Measurements from ENCODE around the gene CHMP3. TPM values are rescaled to one million over a fixed set of nuclear protein-coding genes. Genes with fewer than 3 reads are reported as not detected.
"Not testable (repeated sequence)": the region's sequence is repeated elsewhere in the genome, so short reads cannot be mapped to it uniquely, and the experiment has no call there.

The CHMP3 gene
- total RNA-seq: 38.0 and 40.8 TPM in 2 replicates

- intact Hi-C loops (cut with micrococcal nuclease): loop anchor here (1.0 to 10.0 kb wide), 13 partner anchors 10 to 1211 kb away; partner anchors contain the start of genes C2orf68, ELMOD3, IMMT and MRPL35
Observed at GRCh38 chr2:86562922-86563649, at the start of gene CHMP3. Gene CHMP3 (minus strand): TSS chr2:86563443. CDS start chr2:86563348, 95 bp downstream.

DNA sequence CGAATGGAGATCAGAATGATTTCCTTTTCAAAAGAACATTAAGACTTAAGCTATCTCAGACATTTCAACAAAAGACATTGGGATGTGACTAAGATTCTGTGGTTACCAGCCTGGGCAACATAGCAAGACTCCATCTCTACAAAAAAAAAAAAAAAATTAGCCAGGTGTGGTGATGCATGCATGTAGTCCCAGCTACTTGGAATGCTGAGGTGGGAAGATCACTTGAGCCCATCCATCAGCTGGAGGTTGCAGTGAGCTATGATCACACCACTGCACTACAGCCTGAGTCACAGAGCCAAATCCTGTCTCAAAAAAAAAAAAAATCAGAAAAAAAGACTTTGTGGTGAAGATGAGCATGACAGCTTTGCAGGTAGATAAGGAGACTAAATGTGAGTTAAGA lies 47.6 kb upstream of the CHMP3 start:
- intact Hi-C loops (cut with micrococcal nuclease): no loop called here

GRCh38 chr2:86608832-86609410 lies 45.7 kb upstream of the CHMP3 start:
- intact Hi-C loops (cut with micrococcal nuclease): no loop called here

GRCh38 chr2:86603905-86604304 lies 40.7 kb upstream of the CHMP3 start:
- intact Hi-C loops (cut with micrococcal nuclease): no loop called here

GRCh38 chr2:86598966-86599365 lies 35.7 kb upstream of the CHMP3 start:
- intact Hi-C loops (cut with micrococcal nuclease): no loop called here

DNA sequence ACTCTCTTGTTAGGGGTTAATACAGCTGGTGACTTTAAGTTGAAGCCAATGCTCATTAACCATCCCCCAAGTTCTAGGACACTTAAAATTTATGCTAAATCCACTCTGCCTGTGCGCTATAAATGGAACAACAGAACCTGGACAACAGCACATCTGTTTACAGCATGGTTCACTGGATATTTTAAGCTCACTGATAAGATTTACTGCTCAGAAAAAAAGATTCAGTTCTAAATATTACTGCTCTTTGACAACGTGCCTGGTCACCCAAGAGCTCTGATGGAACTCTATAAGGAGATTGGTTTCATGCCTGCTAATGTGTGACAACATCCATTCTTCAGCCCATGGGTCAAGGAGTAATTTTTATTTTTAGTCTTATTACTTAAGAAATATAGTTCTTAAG lies 32.9 kb upstream of the CHMP3 start:
- intact Hi-C loops (cut with micrococcal nuclease): no loop called here

GRCh38 chr2:86593266-86593665 lies 30.0 kb upstream of the CHMP3 start:
- intact Hi-C loops (cut with micrococcal nuclease): no loop called here

GRCh38 chr2:86592547-86593230 lies 29.4 kb upstream of the CHMP3 start:
- intact Hi-C loops (cut with micrococcal nuclease): no loop called here

DNA sequence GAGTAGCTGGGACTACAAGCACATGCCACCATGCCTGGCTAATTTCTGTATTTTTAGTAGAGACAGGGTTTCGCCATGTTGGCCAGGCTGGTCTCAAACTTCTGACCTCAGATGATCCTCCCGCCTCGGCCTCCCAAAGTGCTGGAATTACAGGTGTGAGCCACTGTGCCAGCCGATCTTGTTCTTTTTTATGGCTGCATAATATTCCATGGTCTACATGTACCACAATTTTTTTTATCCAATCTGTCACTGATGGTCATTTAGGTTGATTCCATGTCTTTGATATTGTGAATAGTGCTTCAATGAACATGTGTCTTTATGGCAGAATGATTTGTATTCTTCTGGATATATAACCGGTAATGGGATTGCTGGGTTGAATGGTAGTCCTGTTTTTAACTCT lies 26.5 kb upstream of the CHMP3 start:
- intact Hi-C loops (cut with micrococcal nuclease): not testable (repeated sequence)

DNA sequence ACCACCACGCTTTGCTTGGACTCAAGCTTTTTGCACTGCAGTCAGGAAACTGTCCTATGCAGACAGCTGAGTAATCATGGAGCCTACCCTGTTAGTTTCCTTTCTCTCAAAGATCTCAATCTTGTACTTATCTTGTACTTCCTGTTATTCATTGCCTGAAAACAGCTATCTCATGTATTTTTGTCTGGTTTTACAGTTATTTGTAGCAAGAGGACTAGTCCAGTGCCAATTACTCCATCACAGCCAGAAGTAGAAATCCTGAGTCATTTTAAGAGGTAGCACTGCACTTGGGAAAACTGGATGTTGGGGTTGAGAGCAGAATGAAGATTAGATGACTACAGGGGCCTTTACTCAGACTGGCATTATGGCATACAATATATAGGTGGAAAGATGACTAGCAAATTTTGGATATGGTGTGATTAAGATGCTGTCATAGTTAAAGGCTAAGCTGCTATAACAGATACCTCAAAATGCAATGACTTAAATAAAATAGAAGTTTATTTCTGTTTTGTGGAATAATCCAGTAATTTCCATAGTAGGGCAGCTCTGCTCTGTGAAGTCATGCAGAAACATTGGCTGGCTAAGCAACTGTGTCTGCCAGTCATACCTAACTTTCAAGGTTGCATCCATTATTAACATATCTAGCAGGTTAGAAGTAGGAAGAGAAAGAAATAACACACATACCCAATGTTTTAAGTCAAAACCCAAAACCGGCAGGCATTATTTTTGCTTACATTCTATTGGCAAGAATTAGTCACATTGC lies 21.1 kb upstream of the CHMP3 start:
- intact Hi-C loops (cut with micrococcal nuclease): loop anchor here (1.0 to 2.0 kb wide), 2 partner anchors 21 to 36 kb away; partner anchors contain the start of gene CHMP3

DNA sequence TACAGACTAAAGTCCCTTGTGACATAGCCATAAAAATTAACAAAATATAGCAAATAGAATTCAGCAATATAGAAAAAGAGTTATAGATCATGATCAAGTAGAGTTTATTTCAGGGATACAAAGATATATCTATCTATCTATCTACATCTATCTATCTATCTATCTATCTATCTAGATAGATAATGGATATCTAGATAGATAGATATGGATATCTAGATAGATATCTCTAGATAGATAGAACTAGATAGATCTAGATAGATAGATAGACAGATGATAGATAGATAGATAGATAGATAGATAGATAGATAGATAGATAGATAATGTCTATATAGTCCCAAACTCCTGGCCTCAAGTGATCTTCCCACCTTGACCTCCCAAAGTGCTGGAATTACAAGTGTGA lies 17.3 kb upstream of the CHMP3 start:
- intact Hi-C loops (cut with micrococcal nuclease): no loop called here

DNA sequence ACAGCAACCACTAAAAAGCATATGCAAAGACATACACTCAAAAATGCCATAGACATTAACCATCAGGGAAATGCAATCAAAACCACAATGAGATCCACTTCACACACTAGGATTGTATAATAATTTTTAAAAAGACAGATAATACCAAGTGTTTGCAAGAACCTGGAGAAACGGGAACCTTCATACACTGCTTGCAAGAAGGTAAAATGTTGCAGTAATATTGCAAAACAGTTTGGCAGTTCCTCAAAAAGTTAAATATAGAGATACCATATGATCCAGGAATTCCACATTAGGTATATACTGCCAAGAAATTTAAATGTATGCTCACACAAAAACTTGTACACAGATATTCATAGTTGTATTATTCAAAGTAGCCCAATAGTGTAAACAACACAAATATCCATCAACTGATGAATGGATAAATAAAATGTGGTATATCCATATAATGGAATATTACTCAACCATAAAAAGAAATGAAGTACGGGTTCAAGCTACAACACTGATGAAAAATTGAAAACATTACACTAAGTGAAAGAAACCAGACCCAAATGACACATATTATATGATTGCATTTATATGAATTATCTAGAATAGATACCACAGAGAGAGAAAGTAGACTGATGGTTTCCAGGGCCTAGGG lies 14.7 kb upstream of the CHMP3 start:
- intact Hi-C loops (cut with micrococcal nuclease): no loop called here

DNA sequence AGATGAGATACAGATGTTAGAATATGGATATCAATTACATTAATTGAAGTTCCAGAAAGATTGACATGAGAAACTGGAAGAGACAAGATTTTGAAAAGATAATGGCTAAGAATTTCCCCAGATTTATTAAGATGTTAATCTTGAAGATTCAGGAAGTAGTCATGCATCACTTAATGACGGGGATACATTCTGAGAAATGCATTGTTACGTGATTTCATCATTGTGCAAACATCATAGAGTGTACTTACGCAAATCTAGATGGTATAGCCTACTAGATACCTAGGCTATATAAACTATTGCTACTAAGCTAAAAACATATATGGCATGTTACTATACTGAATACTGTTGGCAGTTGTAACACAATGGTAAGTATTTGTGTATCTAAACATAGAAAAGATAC lies 6.8 kb upstream of the CHMP3 start:
- intact Hi-C loops (cut with micrococcal nuclease): no loop called here

DNA sequence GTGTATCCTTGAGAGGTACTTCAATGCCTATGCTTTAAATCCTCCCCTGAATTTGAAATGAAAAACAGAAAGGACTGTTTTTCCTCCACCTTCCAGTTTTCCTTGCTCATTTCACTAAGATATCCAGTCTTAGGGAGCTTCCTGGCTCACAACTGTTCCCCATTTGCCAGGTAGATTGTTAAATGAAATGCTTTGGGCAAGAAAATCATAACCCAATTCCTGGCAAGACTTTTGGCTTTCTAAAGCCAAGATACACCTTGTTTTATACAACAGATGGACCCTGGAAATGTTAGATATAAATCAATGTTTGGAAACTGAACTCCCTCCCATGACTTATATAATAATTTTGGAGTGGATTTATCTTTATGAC lies 3.6 kb upstream of the CHMP3 start:
- intact Hi-C loops (cut with micrococcal nuclease): loop anchor here (10.0 kb wide), 2 partner anchors 508 to 702 kb away; no protein-coding TSS in a partner anchor

DNA sequence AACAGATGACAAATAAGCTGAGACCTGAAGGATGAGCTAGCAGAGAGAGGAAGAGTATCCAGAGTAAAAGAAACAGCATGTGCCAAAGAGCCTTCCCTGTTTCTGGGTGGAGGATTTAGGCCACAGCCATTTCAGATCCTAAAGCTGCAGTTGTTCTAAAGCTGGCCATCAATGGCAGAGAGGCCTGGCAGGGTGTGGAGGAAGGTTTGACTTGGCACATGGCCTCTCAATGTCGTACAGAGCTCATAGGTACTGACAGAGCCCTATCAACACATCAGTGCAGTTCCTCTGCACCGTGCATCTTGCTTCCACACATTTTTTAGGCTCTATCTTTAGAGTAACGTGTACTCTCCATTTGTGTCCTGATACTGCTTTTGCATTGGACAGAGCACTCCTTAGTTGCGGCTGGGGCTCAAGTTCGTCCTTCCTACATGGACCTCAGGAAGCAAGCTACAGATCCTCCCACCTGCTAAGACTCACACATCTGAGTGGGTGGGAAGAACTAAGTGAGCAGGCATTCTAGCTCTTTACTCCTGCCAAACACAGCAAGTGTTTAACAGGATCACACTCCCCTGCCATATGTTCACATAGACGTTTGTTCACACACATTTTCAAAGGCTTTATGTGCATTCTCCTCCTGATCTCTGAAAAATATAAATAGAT lies 3.0 kb upstream of the CHMP3 start:
- intact Hi-C loops (cut with micrococcal nuclease): loop anchor here (10.0 kb wide), 2 partner anchors 509 to 701 kb away; no protein-coding TSS in a partner anchor

- intact Hi-C loops (cut with micrococcal nuclease): loop anchor here (1.0 to 10.0 kb wide), 13 partner anchors 10 to 1211 kb away; partner anchors contain the start of genes C2orf68, ELMOD3, IMMT and MRPL35
Observed at GRCh38 chr2:86563650-86564061, 413 bp upstream of the CHMP3 start.

DNA sequence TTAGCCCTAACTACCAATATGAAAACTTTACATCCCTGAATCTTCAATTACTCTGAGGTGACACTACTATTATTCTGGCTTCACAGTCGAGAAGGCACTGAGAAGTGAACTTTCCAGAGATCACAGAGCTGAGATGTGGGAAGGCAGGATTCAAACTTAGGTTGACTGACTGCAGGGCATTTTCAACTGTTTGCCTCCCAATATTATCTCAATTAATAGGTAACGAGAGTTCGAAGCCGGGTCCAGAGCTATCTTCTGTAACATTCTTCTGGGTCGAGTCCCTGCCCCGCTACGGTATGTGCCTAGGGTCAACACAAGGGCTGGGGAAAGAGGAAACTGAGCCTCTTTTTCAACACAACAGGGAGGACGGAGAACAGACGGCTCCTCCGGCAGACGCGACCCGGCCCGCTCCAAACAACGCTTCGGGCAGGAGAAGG lies 740 bp downstream of the CHMP3 start:
- intact Hi-C loops (cut with micrococcal nuclease): loop anchor here (2.0 to 10.0 kb wide), 4 partner anchors 512 to 1210 kb away; partner anchors contain the start of genes ELMOD3 and RETSAT

- intact Hi-C loops (cut with micrococcal nuclease): no loop called here
Observed at GRCh38 chr2:86557836-86558235, 5.4 kb downstream of the CHMP3 start.

DNA sequence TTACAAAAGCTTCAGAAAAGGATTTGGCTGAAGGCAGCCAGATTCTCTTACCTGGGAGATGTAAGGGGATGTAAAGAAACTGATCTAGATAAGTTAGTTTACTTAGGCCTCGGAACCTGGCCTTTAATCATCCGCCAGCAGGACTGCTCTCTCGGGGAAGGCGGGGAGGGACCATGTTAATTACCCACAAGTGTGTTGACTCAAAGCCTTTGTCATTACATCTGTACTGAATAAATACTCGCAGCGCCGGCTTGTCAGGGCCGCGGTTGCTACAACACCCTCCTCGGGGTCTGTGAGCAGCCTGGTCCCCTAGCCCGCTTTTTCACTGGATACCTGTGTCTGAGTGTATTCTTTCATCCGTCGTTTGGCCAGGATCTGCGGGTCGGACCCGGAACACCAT lies 6.7 kb downstream of the CHMP3 start:
- intact Hi-C loops (cut with micrococcal nuclease): no loop called here

DNA sequence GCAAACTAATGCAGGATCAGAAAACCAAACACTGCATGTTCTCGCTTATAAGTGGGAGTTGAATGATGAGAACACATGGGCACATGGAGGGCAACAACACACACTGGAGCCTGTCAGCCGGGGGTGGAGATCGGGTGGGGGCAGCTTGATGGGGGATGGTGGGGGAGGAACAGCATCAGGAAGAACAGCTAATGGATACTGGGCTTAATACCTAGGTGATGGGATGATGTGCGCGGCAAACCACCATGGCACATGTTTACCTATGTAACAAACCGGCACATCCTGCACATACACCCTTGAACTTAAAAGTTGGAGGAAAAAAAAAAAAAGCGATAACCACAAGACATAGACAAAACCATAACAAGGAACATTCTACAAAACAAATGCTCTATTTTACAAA lies 10.4 kb downstream of the CHMP3 start:
- intact Hi-C loops (cut with micrococcal nuclease): loop anchor here (1.0 kb wide), 1 partner anchor 10 kb away; the partner anchor contains the start of gene CHMP3
